ENCODE results near the gene KPTN. TPM values are rescaled to one million over a fixed set of nuclear protein-coding genes. Genes with fewer than 3 reads are reported as not detected.

Gene KPTN
- polyA plus RNA-seq, 3 donors: 7.7 to 11.2 (median 8.5) TPM

DNA sequence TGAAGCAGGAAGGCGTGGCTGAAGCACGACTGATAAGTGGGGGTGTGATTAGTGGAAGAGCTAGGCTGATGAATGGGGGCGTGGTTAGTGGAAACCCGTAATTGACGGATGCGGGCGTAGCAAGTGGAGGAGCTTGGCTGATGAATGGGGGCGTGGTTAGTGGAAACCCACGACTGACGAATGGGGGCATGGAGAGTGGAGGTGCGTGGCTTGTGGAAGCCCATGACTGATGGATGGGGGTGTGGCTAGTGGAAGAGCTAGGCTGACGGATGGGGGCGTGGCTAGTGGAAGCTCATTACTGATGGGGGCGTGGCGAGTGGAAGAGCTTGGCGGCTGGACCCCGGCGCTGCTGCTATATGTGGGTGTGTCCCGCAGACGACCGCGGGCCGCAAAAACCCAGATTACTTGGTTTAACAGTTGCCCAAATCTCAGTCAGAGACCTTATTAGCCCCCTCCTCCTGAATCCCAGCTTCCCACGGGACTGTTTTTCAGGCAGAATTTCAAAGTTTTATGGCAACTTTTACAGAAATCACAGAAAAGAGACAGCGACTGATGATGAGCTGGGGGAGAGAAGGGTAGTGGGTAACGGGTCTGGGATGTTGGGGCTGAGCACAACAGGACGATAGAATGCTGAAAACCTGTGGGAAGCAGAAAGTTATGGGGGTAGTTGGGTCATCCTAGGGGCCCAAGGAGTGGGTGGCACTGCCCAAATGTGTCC is 55.7 kb downstream of the KPTN start:
- H3K27ac ChIP-seq (ENCODE audit: low read depth, low read length): no peak overlapping the region
- 1 to 2% (median 1%) methylated on average over 27 of the region's 27 CpGs for WGBS, 3 donors

DNA sequence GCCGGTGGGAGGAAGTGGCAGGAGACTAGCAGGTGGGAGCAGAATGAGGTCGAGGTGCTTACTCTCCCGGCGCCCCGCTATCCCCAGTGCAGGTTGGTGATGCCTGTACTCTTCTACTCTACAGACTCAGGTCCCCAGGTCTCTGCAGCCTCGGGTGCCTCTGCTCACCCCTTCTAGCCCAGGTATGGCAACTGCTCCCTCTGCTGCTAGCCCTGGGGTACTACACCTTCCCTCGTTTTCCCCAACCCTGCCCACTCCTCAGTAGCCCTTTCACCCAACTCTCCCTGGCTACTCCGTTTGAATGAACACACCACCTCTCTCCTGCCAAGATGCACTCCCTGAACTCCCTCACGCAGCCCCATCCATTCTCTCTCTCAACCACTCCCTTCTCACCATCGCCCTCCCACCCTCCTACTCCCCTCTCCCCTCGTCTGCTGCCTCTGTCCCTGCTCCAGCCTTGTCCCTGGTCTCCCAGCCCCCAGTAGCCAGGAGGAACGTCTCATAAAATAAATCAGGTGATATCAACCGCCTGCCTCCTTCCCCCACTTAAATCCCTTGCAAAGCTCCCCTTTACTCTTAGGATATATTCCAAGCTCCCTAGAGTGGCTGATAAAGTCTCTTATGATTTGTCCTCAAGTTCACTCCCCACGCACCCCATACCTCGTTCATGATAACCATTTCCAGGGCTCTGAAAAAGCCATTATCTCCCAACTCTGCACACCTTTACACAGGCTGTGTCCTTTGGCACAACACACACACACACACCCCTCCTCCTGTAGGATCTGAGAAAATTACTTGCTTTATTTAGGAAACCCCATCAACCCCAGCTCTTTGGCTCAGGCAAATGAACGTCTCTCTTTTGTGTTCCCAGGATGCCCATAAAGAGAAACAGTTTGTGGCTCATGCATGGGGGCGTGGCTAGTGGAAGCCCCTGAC is 56.5 kb downstream of the KPTN start:
- WGBS, 3 donors: 7 to 8% (median 8%) methylated on average over 17 of the region's 17 CpGs
- no peak overlapping the region for H3K27ac ChIP-seq (ENCODE audit: low read depth, low read length)

Other genes starting within 250 kb of the KPTN start
- 10 to 100 TPM; 24.6 to 38.3 (median 33.4) TPM for gene CCDC9, start 227.7 kb downstream of the KPTN start, polyA plus RNA-seq
- gene INAFM1, start 209.3 kb downstream of the KPTN start, polyA plus RNA-seq: 10 to 100 TPM; 13.2 to 25.4 (median 16.1) TPM
- 10 to 100 TPM in 2 of 3 donors, 1 to 10 TPM in 1; 3.6 to 50.5 (median 26.9) TPM for gene C5AR1, start 174.4 kb downstream of the KPTN start, polyA plus RNA-seq
- gene C5AR2, start 152.0 kb downstream of the KPTN start, polyA plus RNA-seq: 1 to 10 TPM in 1 of 3 donors, under 1 TPM in 2; 0.44 to 4.2 (median 0.90) TPM
- 10 to 100 TPM in 1 of 3 donors, 1 to 10 TPM in 2; 5.6 to 11.0 (median 7.4) TPM for gene DHX34, start 134.9 kb downstream of the KPTN start, polyA plus RNA-seq
- gene MEIS3, start 64.7 kb downstream of the KPTN start, polyA plus RNA-seq: 10 to 100 TPM in 1 of 3 donors, 1 to 10 TPM in 2; 4.3 to 28.6 (median 10.0) TPM
- gene SLC8A2, start 12.3 kb downstream of the KPTN start, polyA plus RNA-seq: 1 to 10 TPM in 1 of 3 donors, under 1 TPM in 1, not detected in 1; 0.28 to 1.9 TPM
- 10 to 100 TPM; 57.1 to 99.0 (median 78.1) TPM for gene NAPA, start 30.8 kb upstream of the KPTN start, polyA plus RNA-seq
- under 1 TPM; 0.07 to 0.45 (median 0.30) TPM for gene ZNF541, start 88.9 kb upstream of the KPTN start, polyA plus RNA-seq
- gene BICRA, start 124.9 kb upstream of the KPTN start, polyA plus RNA-seq: 1 to 10 TPM; 3.1 to 6.2 (median 4.2) TPM
- 100 to 1,000 TPM in 2 of 3 donors, 10 to 100 TPM in 1; 32.7 to 202 (median 129) TPM for gene EHD2, start 229.2 kb upstream of the KPTN start, polyA plus RNA-seq

Data from adipose tissue (tissue), 3 donors.